ENCODE measurements around the gene TBCCD1. TPM values are rescaled to one million over a fixed set of nuclear protein-coding genes. Genes with fewer than 3 reads are reported as not detected.

The TBCCD1 gene
- total RNA-seq, 1 donor from 2014 or later: 10.6 TPM

- intact Hi-C loops (cut with DNase I): no loop called here
- TF ChIP-seq POLR2AphosphoS5 (IDR thresholded peaks at IDR 0.05; ENCODE audit: insufficient read depth in 1 of 2, low read depth in 1 of 2) (no peak), CTCF (IDR thresholded peaks at IDR 0.05) (no peak), POLR2A (IDR thresholded peaks at IDR 0.05) (no peak)
- H3K9me3 ChIP-seq: no peaks in the 10 kb centered on the region
- no peaks in the 10 kb centered on the region for H3K4me1 ChIP-seq
- H3K4me3 ChIP-seq: no peak overlapping the region
- H3K36me3 ChIP-seq: no peaks in the 10 kb centered on the region
- DNase-seq (ENCODE audit: extremely low spot score in 2 of 2): no peak
- H3K27ac ChIP-seq: no peak overlapping the region
- no peaks in the 10 kb centered on the region for H3K27me3 ChIP-seq
Observed at GRCh38 chr3:186520431-186520830, 46.7 kb downstream of the TBCCD1 start.

- H3K4me3 ChIP-seq: no peak overlapping the region
- H3K9me3 ChIP-seq: no peaks in the 10 kb centered on the region
- intact Hi-C loops (cut with DNase I): no loop called here
- no peaks in the 10 kb centered on the region for H3K36me3 ChIP-seq
- no peaks in the 10 kb centered on the region for H3K27me3 ChIP-seq
- no peaks in the 10 kb centered on the region for H3K4me1 ChIP-seq
- no peak for DNase-seq (ENCODE audit: extremely low spot score in 2 of 2)
- no peak overlapping the region for H3K27ac ChIP-seq
- TF ChIP-seq CTCF (IDR thresholded peaks at IDR 0.05): no peak
- TF ChIP-seq POLR2AphosphoS5 (IDR thresholded peaks at IDR 0.05; ENCODE audit: insufficient read depth in 1 of 2, low read depth in 1 of 2): no peak
- TF ChIP-seq POLR2A (IDR thresholded peaks at IDR 0.05): no peak
Observed at GRCh38 chr3:186519021-186519658, 48.0 kb downstream of the TBCCD1 start.

- no peak overlapping the region for H3K27ac ChIP-seq
- no peaks in the 10 kb centered on the region for H3K4me1 ChIP-seq
- no peak for DNase-seq (ENCODE audit: extremely low spot score in 2 of 2)
- no peaks in the 10 kb centered on the region for H3K36me3 ChIP-seq
- intact Hi-C loops (cut with DNase I): no loop called here
- H3K27me3 ChIP-seq: no peaks in the 10 kb centered on the region
- TF ChIP-seq CTCF (IDR thresholded peaks at IDR 0.05) (no peak), POLR2AphosphoS5 (IDR thresholded peaks at IDR 0.05; ENCODE audit: insufficient read depth in 1 of 2, low read depth in 1 of 2) (no peak), POLR2A (IDR thresholded peaks at IDR 0.05) (no peak)
- no peak overlapping the region for H3K4me3 ChIP-seq
- no peaks in the 10 kb centered on the region for H3K9me3 ChIP-seq
Observed at GRCh38 chr3:186517218-186517617, 49.9 kb downstream of the TBCCD1 start.

- H3K36me3 ChIP-seq: no peaks in the 10 kb centered on the region
- no peaks in the 10 kb centered on the region for H3K27me3 ChIP-seq
- DNase-seq (ENCODE audit: extremely low spot score in 2 of 2): no peak
- H3K9me3 ChIP-seq: no peaks in the 10 kb centered on the region
- intact Hi-C loops (cut with DNase I): no loop called here
- H3K4me3 ChIP-seq: no peak overlapping the region
- no peak for TF ChIP-seq CTCF (IDR thresholded peaks at IDR 0.05)
- TF ChIP-seq POLR2A (IDR thresholded peaks at IDR 0.05): no peak
- TF ChIP-seq POLR2AphosphoS5 (IDR thresholded peaks at IDR 0.05; ENCODE audit: insufficient read depth in 1 of 2, low read depth in 1 of 2): no peak
- no peak overlapping the region for H3K27ac ChIP-seq
- no peaks in the 10 kb centered on the region for H3K4me1 ChIP-seq
Observed at GRCh38 chr3:186516646-186517045, 50.5 kb downstream of the TBCCD1 start.

- Histone ChIP-seq H3K36me3 (no peaks in the 10 kb centered on the region), H3K9me3 (no peaks in the 10 kb centered on the region), H3K4me3 (no peak overlapping the region), H3K27me3 (no peaks in the 10 kb centered on the region), H3K4me1 (no peaks in the 10 kb centered on the region), H3K27ac (no peak overlapping the region)
- no peak for DNase-seq (ENCODE audit: extremely low spot score in 2 of 2)
- intact Hi-C loops (cut with DNase I): no loop called here
- TF ChIP-seq CTCF (IDR thresholded peaks at IDR 0.05) (no peak), POLR2A (IDR thresholded peaks at IDR 0.05) (no peak), POLR2AphosphoS5 (IDR thresholded peaks at IDR 0.05; ENCODE audit: insufficient read depth in 1 of 2, low read depth in 1 of 2) (no peak)
Observed at GRCh38 chr3:186515125-186515524, 52.0 kb downstream of the TBCCD1 start.
